Measurements from ENCODE around the gene SIRT2. TPM values are rescaled to one million over a fixed set of nuclear protein-coding genes. Genes with fewer than 3 reads are reported as not detected.

The SIRT2 gene
- total RNA-seq, 1 experiment from 2014 or later, result 8.4 TPM

- H2BK12ac ChIP-seq (ENCODE audit: insufficient read length, low read depth, low read length), result no peak overlapping the region
- H3K79me2 ChIP-seq (ENCODE audit: insufficient read depth, low read length), result no peaks in the 10 kb centered on the region
- no peak overlapping the region for H2AK5ac ChIP-seq (ENCODE audit: insufficient read length, low read length)
- no peak overlapping the region for H3K14ac ChIP-seq (ENCODE audit: insufficient read depth, low read length)
- Mint-ChIP-seq H3K4me3 (no peak overlapping the region), H3K36me3 (ENCODE audit: insufficient read depth in 1 of 3, low read depth in 3 of 3) (no peaks in the 10 kb centered on the region), H3K4me1 (no peaks in the 10 kb centered on the region), H3K9me3 (no peaks in the 10 kb centered on the region), H3K27ac (no peak overlapping the region; a peak in 3 of 7 replicates), H3K27me3 (ENCODE audit: low read depth) (no peaks in the 10 kb centered on the region)
- TF ChIP-seq CTCF (conservative IDR thresholded peaks at IDR 0.05), result no peak
- H3K9ac ChIP-seq (ENCODE audit: extremely low read depth, insufficient read length, low read length), result no peak overlapping the region
- H3K27ac ChIP-seq (ENCODE audit: insufficient read length, low read depth, low read length), result no peak overlapping the region
- H3K23ac ChIP-seq (ENCODE audit: insufficient read length, low read depth, low read length), result no peak overlapping the region
- no peak overlapping the region for H4K8ac ChIP-seq (replicated peaks; ENCODE audit: insufficient read length, low read depth, low read length)
- H3K23me2 ChIP-seq (ENCODE audit: insufficient read length, low read depth, low read length, poor library complexity, severe bottlenecking), result no peaks in the 10 kb centered on the region
- no peak overlapping the region for H2BK120ac ChIP-seq (ENCODE audit: low read depth, low read length, poor library complexity, severe bottlenecking)
- no peak overlapping the region for H3K56ac ChIP-seq (ENCODE audit: insufficient read length, low read depth, low read length)
- no peak overlapping the region for H3K4me2 ChIP-seq (ENCODE audit: insufficient read depth, insufficient read length, low read length)
- H3K79me1 ChIP-seq (ENCODE audit: insufficient read depth, low read depth, low read length, poor library complexity, severe bottlenecking), result no peaks in the 10 kb centered on the region
- no peak for DNase-seq
- WGBS (ENCODE audit: extremely low coverage, insufficient read length, low lambda C conversion rate), result no CpG with 5 or more reads among the region's 8 CpGs
- H2BK20ac ChIP-seq (ENCODE audit: low read depth, low read length, poor library complexity, severe bottlenecking), result no peak overlapping the region
- H3K4me1 ChIP-seq (ENCODE audit: insufficient read depth, low read length), result no peaks in the 10 kb centered on the region
- H4K91ac ChIP-seq (ENCODE audit: insufficient read length, low read depth, low read length), result no peak overlapping the region
- H3T11ph ChIP-seq (ENCODE audit: low read length), result no peak overlapping the region
- H3K18ac ChIP-seq (ENCODE audit: insufficient read length, low read depth, low read length), result no peak overlapping the region
- H4K5ac ChIP-seq (ENCODE audit: insufficient read length, low read depth, low read length), result no peak overlapping the region
- no peak overlapping the region for H2BK15ac ChIP-seq (ENCODE audit: low read depth, low read length)
- no peak overlapping the region for H3K4ac ChIP-seq (ENCODE audit: low read depth, low read length)
- H2AFZ ChIP-seq (ENCODE audit: low read length), result no peak overlapping the region
- H3K9me3 ChIP-seq (ENCODE audit: control insufficient read depth, low read depth, low read length), result no peaks in the 10 kb centered on the region
- H3K27me3 ChIP-seq (ENCODE audit: insufficient read depth, low read length), result no peaks in the 10 kb centered on the region
- peaks cover 3% of the 10 kb centered on the region for H4K20me1 ChIP-seq (ENCODE audit: control insufficient read depth, insufficient read depth, insufficient read length)
- no peak overlapping the region for H2BK5ac ChIP-seq (ENCODE audit: insufficient read length, low read length)
Observed at GRCh38 chr19:38889803-38890202, 9.6 kb downstream of the SIRT2 start.

Data from H9 (cell line).